Spinal cord (tissue), 10 donors: ENCODE data around the gene CACNA1A. TPM values are rescaled to one million over a fixed set of nuclear protein-coding genes. Genes with fewer than 3 reads are reported as not detected.
A peak's percentile ranks its signal among the peaks of the same experiment; 100 is the strongest.
"Not testable (repeated sequence)": the region's sequence is repeated elsewhere in the genome, so short reads cannot be mapped to it uniquely, and the experiment has no call there.

Experiments used
- DNase-seq, 6 donors: peaks; one replicate each; pipeline versions ENCODE4 v3.0.0 to v3.0.0-alpha.2; 2013 to 2015; ENCODE audit warnings: low spot score in 6 of 6, low read depth in 4 of 6
- H3K27ac ChIP-seq: one replicate; pipeline ENCODE4 v1.5.1; 2013; ENCODE audit warnings: low read depth, low read length, control low read depth
- H3K27me3 ChIP-seq: one replicate; pipeline ENCODE4 v1.6.1; 2013; ENCODE audit warnings: low read length; ENCODE audit not compliant: control insufficient read depth, insufficient read depth
- H3K36me3 ChIP-seq: one replicate; pipeline ENCODE4 v1.6.1; 2013; ENCODE audit warnings: low read length; ENCODE audit not compliant: control insufficient read depth, insufficient read depth
- H3K4me1 ChIP-seq: one replicate; pipeline ENCODE4 v1.6.1; 2013; ENCODE audit warnings: low read length; ENCODE audit not compliant: control insufficient read depth, insufficient read depth
- H3K4me3 ChIP-seq: one replicate; pipeline ENCODE4 v1.5.1; 2013; ENCODE audit warnings: low read depth, low read length, control low read depth
- H3K9me3 ChIP-seq: one replicate; pipeline ENCODE4 v1.6.1; 2013; ENCODE audit warnings: low read length; ENCODE audit not compliant: control insufficient read depth, insufficient read depth
- WGBS: methylation state at CpG from one replicate; pipeline ENCODE4 v1.1.5; 2013; ENCODE audit warnings: missing lambda C conversion rate; ENCODE audit not compliant: insufficient coverage; 5-methylcytosine and 5-hydroxymethylcytosine counted together
- polyA plus RNA-seq, 2 donors: library from polyadenylated mRNA; unstranded; fragments of 120-200 nt; gene quantifications; one replicate each; pipeline ENCODE4 v1.2.1, GENCODE V29; 2013; ENCODE audit not compliant: insufficient read length in 2 of 2
- total RNA-seq, 2 donors: library from RNA; depleted of rRNA in 1 of 2; stranded (reverse); fragments of 120-200 nt in 1 of 2; fragments of >200 nt in 1 of 2; gene quantifications; one replicate each; pipeline versions ENCODE4 v1.2.3 to v1.2.4, GENCODE V29; 2013 to 2014
- donor health status: healthy.

The CACNA1A gene
- total and polyA plus RNA-seq, 4 donors: 39.8 to 116 (median 66.7) TPM

GRCh38 chr19:13437919-13438618, 68.2 kb downstream of the CACNA1A start:
- no peaks in the 10 kb centered on the region for H3K27me3 ChIP-seq
- 83% methylated on average over 3 of the region's 6 CpGs for WGBS
- DNase-seq: no peak
- H3K4me1 ChIP-seq: no peaks in the 10 kb centered on the region
- no peak overlapping the region for H3K27ac ChIP-seq
- H3K9me3 ChIP-seq: no peaks in the 10 kb centered on the region
- no peaks in the 10 kb centered on the region for H3K36me3 ChIP-seq
- H3K4me3 ChIP-seq: no peak overlapping the region

DNA sequence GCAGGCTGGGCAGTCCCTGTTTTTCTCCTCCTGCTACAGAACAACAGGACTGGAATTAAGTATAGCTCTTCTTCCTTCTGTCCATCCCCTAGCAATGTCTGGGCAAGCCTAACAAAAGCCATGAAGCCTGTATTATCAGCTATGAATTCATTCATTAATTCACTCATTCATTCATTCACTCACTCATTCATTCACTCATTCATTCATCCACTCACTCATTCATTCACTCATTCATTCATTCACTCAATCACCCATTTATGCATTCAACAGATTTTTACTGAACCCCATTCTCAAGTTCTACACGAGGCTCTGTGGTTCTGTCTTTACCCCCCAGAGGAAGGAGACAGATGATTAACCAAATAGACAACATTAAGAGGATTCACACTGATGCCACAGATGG, 69.9 kb downstream of the CACNA1A start:
- Histone ChIP-seq H3K9me3 (no peaks in the 10 kb centered on the region), H3K4me3 (no peak overlapping the region), H3K27ac (no peak overlapping the region), H3K36me3 (no peaks in the 10 kb centered on the region), H3K4me1 (no peaks in the 10 kb centered on the region), H3K27me3 (no peaks in the 10 kb centered on the region)
- no CpG with 5 or more reads among the region's 1 CpG for WGBS
- DNase-seq: no peak

- Histone ChIP-seq H3K36me3 (no peaks in the 10 kb centered on the region), H3K4me3 (no peak overlapping the region), H3K27ac (no peak overlapping the region), H3K9me3 (no peaks in the 10 kb centered on the region), H3K4me1 (peaks cover 9% of the 10 kb centered on the region), H3K27me3 (no peaks in the 10 kb centered on the region)
- 74% methylated on average over 4 of the region's 5 CpGs for WGBS
- peak in 1 of 6 donors; percentile 20 for DNase-seq
These were observed 75.3 kb downstream of the CACNA1A start for GRCh38 chr19:13430790-13431582.

GRCh38 chr19:13429563-13429962, 76.7 kb downstream of the CACNA1A start:
- DNase-seq: peak in 1 of 6 donors; percentile 22
- no peaks in the 10 kb centered on the region for H3K36me3 ChIP-seq
- peaks cover 9% of the 10 kb centered on the region for H3K4me1 ChIP-seq
- WGBS: no CpG with 5 or more reads among the region's 5 CpGs
- H3K27me3 ChIP-seq: no peaks in the 10 kb centered on the region
- H3K27ac ChIP-seq: no peak overlapping the region
- no peak overlapping the region for H3K4me3 ChIP-seq
- H3K9me3 ChIP-seq: no peaks in the 10 kb centered on the region

GRCh38 chr19:13428352-13428751, 77.9 kb downstream of the CACNA1A start:
- no peaks in the 10 kb centered on the region for H3K27me3 ChIP-seq
- no peak overlapping the region for H3K27ac ChIP-seq
- 63% methylated on average over 8 of the region's 9 CpGs for WGBS
- no peak overlapping the region for H3K4me3 ChIP-seq
- H3K36me3 ChIP-seq: no peaks in the 10 kb centered on the region
- H3K4me1 ChIP-seq: peaks cover 9% of the 10 kb centered on the region
- no peaks in the 10 kb centered on the region for H3K9me3 ChIP-seq
- peak in 2 of 6 donors; percentile 24 to 26 for DNase-seq

DNA sequence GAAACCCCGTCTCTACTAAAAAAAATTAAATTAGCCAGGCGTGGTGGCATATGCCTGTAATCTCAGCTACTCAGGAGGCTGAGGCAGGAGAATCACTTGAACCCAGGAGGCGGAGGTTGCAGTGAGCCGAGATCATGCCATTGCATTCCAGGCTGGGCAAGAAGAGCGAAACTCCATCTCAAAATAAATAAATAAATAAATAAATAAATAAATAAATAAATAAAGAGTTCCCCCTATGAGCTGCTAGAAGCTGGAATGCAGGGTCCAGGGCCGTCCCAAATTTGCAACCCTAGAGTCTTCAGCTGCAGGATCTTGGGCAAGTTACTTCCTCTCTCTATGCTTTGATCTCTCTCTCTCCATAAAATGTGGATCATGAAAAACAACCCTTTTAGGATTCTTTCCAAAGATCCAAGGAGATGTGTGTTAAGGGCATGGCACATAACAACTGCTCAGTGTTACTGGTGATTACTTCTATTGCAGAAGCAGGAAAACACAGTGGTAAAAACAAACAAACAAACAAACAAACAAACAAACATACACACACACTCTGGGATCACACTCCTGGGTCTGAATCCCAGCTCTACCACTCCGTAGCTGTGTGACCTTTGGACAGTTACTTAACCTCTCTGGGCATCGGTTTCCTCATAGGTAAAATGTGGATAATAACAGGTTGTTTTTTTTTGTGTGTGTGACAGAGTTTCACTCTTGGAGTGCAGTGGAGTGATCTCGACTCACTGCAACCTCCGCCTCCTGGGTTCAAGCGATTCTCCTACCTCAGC, 78.8 kb downstream of the CACNA1A start:
- 100% methylated on average over 1 of the region's 11 CpGs for WGBS
- no peak overlapping the region for H3K27ac ChIP-seq
- no peak for DNase-seq
- no peaks in the 10 kb centered on the region for H3K27me3 ChIP-seq
- H3K36me3 ChIP-seq: no peaks in the 10 kb centered on the region
- peaks cover 9% of the 10 kb centered on the region for H3K4me1 ChIP-seq
- H3K4me3 ChIP-seq: no peak overlapping the region
- no peaks in the 10 kb centered on the region for H3K9me3 ChIP-seq

DNA sequence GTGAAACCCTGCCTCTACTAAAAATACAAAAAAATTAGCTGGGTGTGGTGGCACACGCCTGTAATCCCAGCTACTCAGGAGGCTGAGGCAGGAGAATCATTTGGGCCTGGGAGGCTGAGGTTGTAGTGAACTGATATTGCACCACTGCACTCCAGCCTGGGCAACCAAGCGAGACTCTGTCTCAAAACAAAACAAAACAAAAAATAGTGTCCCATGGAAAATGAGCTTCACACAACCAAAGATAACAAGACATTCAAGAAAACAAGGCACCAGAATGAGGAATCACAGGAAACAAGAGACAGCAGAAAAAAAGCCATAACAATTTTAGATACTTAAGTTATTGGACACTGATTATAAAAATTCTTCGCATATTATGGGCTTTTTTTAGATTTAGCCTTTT, 80.4 kb downstream of the CACNA1A start:
- H3K27ac ChIP-seq, H3K27me3 ChIP-seq, H3K4me1 ChIP-seq, H3K36me3 ChIP-seq, H3K4me3 ChIP-seq, H3K9me3 ChIP-seq, DNase-seq: not testable (repeated sequence)
- WGBS: no CpG with 5 or more reads among the region's 3 CpGs

DNA sequence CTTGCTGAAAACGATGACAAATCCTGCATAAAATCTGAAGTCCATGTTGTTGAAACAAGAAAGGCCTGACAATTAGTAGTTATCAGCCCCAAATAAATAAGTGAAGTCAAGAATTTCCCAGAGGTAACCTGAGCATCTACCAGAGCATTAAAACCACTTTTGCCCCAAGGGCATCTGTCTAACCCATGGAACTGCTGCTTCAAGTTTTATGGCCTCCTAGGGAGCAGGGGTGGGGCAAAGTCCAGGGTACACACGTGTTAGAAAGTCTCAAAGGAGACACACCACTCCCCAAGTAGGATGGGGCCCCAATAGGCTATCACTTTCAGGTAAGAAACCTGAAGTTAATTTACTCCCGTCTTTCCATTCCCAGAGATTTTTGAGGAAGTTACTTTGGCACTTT, 81.1 kb downstream of the CACNA1A start:
- 86% methylated on average over 1 of the region's 3 CpGs for WGBS
- Histone ChIP-seq H3K27ac (no peak overlapping the region), H3K27me3 (no peaks in the 10 kb centered on the region)

GRCh38 chr19:13420780-13421179, 85.5 kb downstream of the CACNA1A start:
- Histone ChIP-seq H3K9me3 (no peaks in the 10 kb centered on the region), H3K27ac (no peak overlapping the region), H3K36me3 (no peaks in the 10 kb centered on the region), H3K4me3 (no peak overlapping the region), H3K4me1 (peaks cover 6% of the 10 kb centered on the region), H3K27me3 (no peaks in the 10 kb centered on the region)
- DNase-seq: no peak

More for the DNA sequence above, 81.1 kb downstream of the CACNA1A start:
- no peak overlapping the region for H3K4me3 ChIP-seq
- peaks cover 9% of the 10 kb centered on the region for H3K4me1 ChIP-seq
- no peak for DNase-seq
- no peaks in the 10 kb centered on the region for H3K9me3 ChIP-seq
- no peaks in the 10 kb centered on the region for H3K36me3 ChIP-seq
